ENCODE results near the gene MECP2. TPM values are rescaled to one million over a fixed set of nuclear protein-coding genes. Genes with fewer than 3 reads are reported as not detected.

The MECP2 gene
- total RNA-seq, 1 experiment from 2014 or later, result 47.3 TPM

GRCh38 chrX:154013614-154014360 is 83.7 kb downstream of the MECP2 start:
- no TSS peak for BruUV-seq (replicated peaks)
- intact Hi-C loops (cut with micrococcal nuclease), result no loop called here

DNA sequence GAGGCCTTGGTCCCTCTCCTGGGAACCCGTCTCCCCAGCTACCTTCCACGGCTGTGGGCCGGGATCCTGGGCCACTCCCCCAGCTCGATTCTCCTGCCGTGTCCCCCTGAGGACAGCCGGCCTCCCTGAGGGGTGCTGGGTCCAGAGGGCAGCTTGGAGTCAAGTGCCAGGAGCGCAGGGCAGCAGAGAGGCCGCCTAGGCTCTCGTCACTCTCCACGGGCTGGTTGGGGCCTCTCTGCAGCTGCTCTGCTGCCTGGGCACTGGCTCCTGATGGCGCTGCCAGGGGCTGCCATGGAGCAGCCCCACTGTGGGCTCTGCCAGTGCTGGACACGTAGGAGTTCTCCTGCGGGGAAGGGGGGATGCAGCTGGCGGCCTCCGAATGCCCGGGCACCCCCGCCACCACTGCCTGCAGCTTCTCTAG is 84.5 kb downstream of the MECP2 start:
- H3K27me3 ChIP-seq (ENCODE audit: low read length), result no peaks in the 10 kb centered on the region
- H3K9ac ChIP-seq (ENCODE audit: low read length), result no peak overlapping the region
- intact Hi-C loops (cut with micrococcal nuclease), result no loop called here
- ChIA-PET POLR2A (ENCODE audit: unreplicated experiment) (no interaction called here), CTCF (no interaction called here)
- H3F3A ChIP-seq (ENCODE audit: low read length, unreplicated experiment), result no peaks in the 10 kb centered on the region
- no TSS peak for BruUV-seq (replicated peaks)
- peaks cover 25% of the 10 kb centered on the region for H3K79me2 ChIP-seq (ENCODE audit: low read length)
- no peaks in the 10 kb centered on the region for H3K9me3 ChIP-seq (ENCODE audit: low read length)
- no peaks in the 10 kb centered on the region for H3K9me2 ChIP-seq (replicated peaks; ENCODE audit: low read length)
- no peak overlapping the region for H2AFZ ChIP-seq (ENCODE audit: low read length)
- H3K4me2 ChIP-seq (ENCODE audit: low read length), result no peak overlapping the region
- no peak overlapping the region for H3K4me3 ChIP-seq (ENCODE audit: low read length)
- peaks cover 41% of the 10 kb centered on the region for H3K36me3 ChIP-seq (ENCODE audit: low read depth, low read length)
- TF ChIP-seq EZH2phosphoT487 (IDR thresholded peaks at IDR 0.05; ENCODE audit: borderline replicate concordance, low read length) (no peak), EZH2 (IDR thresholded peaks at IDR 0.05; ENCODE audit: low read length, unreplicated experiment) (no peak)
- TF ChIP-seq, protein P1, sequence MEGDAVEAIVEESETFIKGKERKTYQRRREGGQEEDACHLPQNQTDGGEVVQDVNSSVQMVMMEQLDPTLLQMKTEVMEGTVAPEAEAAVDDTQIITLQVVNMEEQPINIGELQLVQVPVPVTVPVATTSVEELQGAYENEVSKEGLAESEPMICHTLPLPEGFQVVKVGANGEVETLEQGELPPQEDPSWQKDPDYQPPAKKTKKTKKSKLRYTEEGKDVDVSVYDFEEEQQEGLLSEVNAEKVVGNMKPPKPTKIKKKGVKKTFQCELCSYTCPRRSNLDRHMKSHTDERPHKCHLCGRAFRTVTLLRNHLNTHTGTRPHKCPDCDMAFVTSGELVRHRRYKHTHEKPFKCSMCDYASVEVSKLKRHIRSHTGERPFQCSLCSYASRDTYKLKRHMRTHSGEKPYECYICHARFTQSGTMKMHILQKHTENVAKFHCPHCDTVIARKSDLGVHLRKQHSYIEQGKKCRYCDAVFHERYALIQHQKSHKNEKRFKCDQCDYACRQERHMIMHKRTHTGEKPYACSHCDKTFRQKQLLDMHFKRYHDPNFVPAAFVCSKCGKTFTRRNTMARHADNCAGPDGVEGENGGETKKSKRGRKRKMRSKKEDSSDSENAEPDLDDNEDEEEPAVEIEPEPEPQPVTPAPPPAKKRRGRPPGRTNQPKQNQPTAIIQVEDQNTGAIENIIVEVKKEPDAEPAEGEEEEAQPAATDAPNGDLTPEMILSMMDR (conservative IDR thresholded peaks at IDR 0.05; ENCODE audit: low read depth, low read length), result no peak
- DNase-seq (no peak), ATAC-seq (no peak)
- H4K20me1 ChIP-seq (ENCODE audit: low read length), result 0 out of 2 replicates have a peak, but pooled peaks cover 3% of the 10 kb centered on the region
- H3K27ac ChIP-seq (ENCODE audit: low read length), result no peak overlapping the region
- H3K4me1 ChIP-seq (ENCODE audit: insufficient read depth, low read length), result peaks cover 6% of the 10 kb centered on the region; the same call in 1 of the 2 replicates

More at GRCh38 chrX:154013614-154014360, 83.7 kb downstream of the MECP2 start:
- Histone ChIP-seq H3K9ac (ENCODE audit: low read length) (no peak overlapping the region), H3K79me2 (ENCODE audit: low read length) (peaks cover 33% of the 10 kb centered on the region), H3K36me3 (ENCODE audit: low read depth, low read length) (peaks cover 41% of the 10 kb centered on the region), H3K4me2 (ENCODE audit: low read length) (no peak overlapping the region), H3F3A (ENCODE audit: low read length, unreplicated experiment) (no peaks in the 10 kb centered on the region), H3K9me3 (ENCODE audit: low read length) (no peaks in the 10 kb centered on the region), H4K20me1 (ENCODE audit: low read length) (0 out of 2 replicates have a peak, but pooled peaks cover 3% of the 10 kb centered on the region), H3K27me3 (ENCODE audit: low read length) (no peaks in the 10 kb centered on the region), H3K9me2 (replicated peaks; ENCODE audit: low read length) (no peaks in the 10 kb centered on the region), H3K4me3 (ENCODE audit: low read length) (no peak overlapping the region), H3K4me1 (ENCODE audit: insufficient read depth, low read length) (peaks cover 10% of the 10 kb centered on the region; the same call in 1 of the 2 replicates), H2AFZ (ENCODE audit: low read length) (no peak overlapping the region), H3K27ac (ENCODE audit: low read length) (no peak overlapping the region)
- CTCF ChIA-PET, result interaction anchor here (0.7 kb wide), 1 partner anchor 66 kb away, joined by 6 read pairs; no protein-coding TSS in a partner anchor
- peak; percentile 57 for ATAC-seq
- peak; percentile 45 for DNase-seq
- POLR2A ChIA-PET (ENCODE audit: unreplicated experiment), result no interaction called here
- TF ChIP-seq, protein P1 (conservative IDR thresholded peaks at IDR 0.05; ENCODE audit: low read depth, low read length), result peak; percentile 84
- no peak for TF ChIP-seq EZH2 (IDR thresholded peaks at IDR 0.05; ENCODE audit: low read length, unreplicated experiment)
- TF ChIP-seq EZH2phosphoT487 (IDR thresholded peaks at IDR 0.05; ENCODE audit: borderline replicate concordance, low read length), result no peak

Measured in PC-3 (cell line).